ENCODE results near the gene UGT1A5.

UGT1A5 gene

GRCh38 chr2:233814056-233814835, 101.5 kb downstream of the UGT1A5 start:
- Mint-ChIP-seq H3K9me3 (ENCODE audit: low read depth) (no peaks in the 10 kb centered on the region), H3K4me3 (no peak overlapping the region), H3K36me3 (no peaks in the 10 kb centered on the region), H3K27me3 (peaks cover 3% of the 10 kb centered on the region), H3K4me1 (ENCODE audit: low read depth) (peaks cover 2% of the 10 kb centered on the region), H3K27ac (no peak overlapping the region)

GRCh38 chr2:233815861-233816260, 103.2 kb downstream of the UGT1A5 start:
- Mint-ChIP-seq H3K9me3 (ENCODE audit: low read depth) (no peaks in the 10 kb centered on the region), H3K4me1 (ENCODE audit: low read depth) (peaks cover 2% of the 10 kb centered on the region), H3K36me3 (no peaks in the 10 kb centered on the region), H3K27me3 (peaks cover 2% of the 10 kb centered on the region), H3K4me3 (no peak overlapping the region), H3K27ac (no peak overlapping the region)

GRCh38 chr2:233816334-233816733, 103.6 kb downstream of the UGT1A5 start:
- peaks cover 2% of the 10 kb centered on the region for H3K4me1 Mint-ChIP-seq (ENCODE audit: low read depth)
- H3K27ac Mint-ChIP-seq, result no peak overlapping the region
- no peaks in the 10 kb centered on the region for H3K9me3 Mint-ChIP-seq (ENCODE audit: low read depth)
- no peak overlapping the region for H3K4me3 Mint-ChIP-seq
- H3K27me3 Mint-ChIP-seq, result peaks cover 2% of the 10 kb centered on the region
- no peaks in the 10 kb centered on the region for H3K36me3 Mint-ChIP-seq

GRCh38 chr2:233816771-233817170, 104.1 kb downstream of the UGT1A5 start:
- Mint-ChIP-seq H3K4me3 (no peak overlapping the region), H3K36me3 (no peaks in the 10 kb centered on the region), H3K27ac (no peak overlapping the region), H3K27me3 (peaks cover 2% of the 10 kb centered on the region), H3K9me3 (ENCODE audit: low read depth) (no peaks in the 10 kb centered on the region), H3K4me1 (ENCODE audit: low read depth) (peaks cover 2% of the 10 kb centered on the region)

GRCh38 chr2:233817361-233817911, 104.7 kb downstream of the UGT1A5 start:
- H3K27me3 Mint-ChIP-seq, result peaks cover 2% of the 10 kb centered on the region
- peaks cover 2% of the 10 kb centered on the region for H3K4me1 Mint-ChIP-seq (ENCODE audit: low read depth)
- no peaks in the 10 kb centered on the region for H3K36me3 Mint-ChIP-seq
- no peak overlapping the region for H3K4me3 Mint-ChIP-seq
- H3K9me3 Mint-ChIP-seq (ENCODE audit: low read depth), result no peaks in the 10 kb centered on the region
- H3K27ac Mint-ChIP-seq, result no peak overlapping the region

- Mint-ChIP-seq H3K4me3 (no peak overlapping the region), H3K36me3 (no peaks in the 10 kb centered on the region), H3K9me3 (ENCODE audit: low read depth) (no peaks in the 10 kb centered on the region), H3K27me3 (peaks cover 2% of the 10 kb centered on the region), H3K4me1 (ENCODE audit: low read depth) (peaks cover 2% of the 10 kb centered on the region), H3K27ac (no peak overlapping the region)
Observed at GRCh38 chr2:233817995-233818638, 105.4 kb downstream of the UGT1A5 start.

- Mint-ChIP-seq H3K27me3 (peaks cover 2% of the 10 kb centered on the region), H3K27ac (no peak overlapping the region), H3K9me3 (ENCODE audit: low read depth) (no peaks in the 10 kb centered on the region), H3K36me3 (no peaks in the 10 kb centered on the region), H3K4me1 (ENCODE audit: low read depth) (peaks cover 2% of the 10 kb centered on the region), H3K4me3 (no peak overlapping the region)
Observed at GRCh38 chr2:233818639-233819621, 106.2 kb downstream of the UGT1A5 start.

GRCh38 chr2:233819884-233820773, 107.4 kb downstream of the UGT1A5 start:
- Mint-ChIP-seq H3K27ac (no peak overlapping the region), H3K4me3 (no peak overlapping the region), H3K27me3 (peaks cover 2% of the 10 kb centered on the region), H3K36me3 (no peaks in the 10 kb centered on the region), H3K9me3 (ENCODE audit: low read depth) (no peaks in the 10 kb centered on the region), H3K4me1 (ENCODE audit: low read depth) (peaks cover 2% of the 10 kb centered on the region)

GRCh38 chr2:233820774-233821105, 108.0 kb downstream of the UGT1A5 start:
- no peak overlapping the region for H3K4me3 Mint-ChIP-seq
- peaks cover 2% of the 10 kb centered on the region for H3K27me3 Mint-ChIP-seq
- no peaks in the 10 kb centered on the region for H3K36me3 Mint-ChIP-seq
- peaks cover 2% of the 10 kb centered on the region for H3K4me1 Mint-ChIP-seq (ENCODE audit: low read depth)
- no peaks in the 10 kb centered on the region for H3K9me3 Mint-ChIP-seq (ENCODE audit: low read depth)
- no peak overlapping the region for H3K27ac Mint-ChIP-seq

- Mint-ChIP-seq H3K27me3 (peaks cover 2% of the 10 kb centered on the region), H3K36me3 (no peaks in the 10 kb centered on the region), H3K27ac (no peak overlapping the region), H3K4me3 (no peak overlapping the region), H3K4me1 (ENCODE audit: low read depth) (peaks cover 2% of the 10 kb centered on the region), H3K9me3 (ENCODE audit: low read depth) (no peaks in the 10 kb centered on the region)
Observed at GRCh38 chr2:233821196-233821595, 108.5 kb downstream of the UGT1A5 start.

- H3K36me3 Mint-ChIP-seq, result no peaks in the 10 kb centered on the region
- peaks cover 2% of the 10 kb centered on the region for H3K27me3 Mint-ChIP-seq
- H3K9me3 Mint-ChIP-seq (ENCODE audit: low read depth), result no peaks in the 10 kb centered on the region
- no peak overlapping the region for H3K4me3 Mint-ChIP-seq
- no peak overlapping the region for H3K27ac Mint-ChIP-seq
- H3K4me1 Mint-ChIP-seq (ENCODE audit: low read depth), result peaks cover 2% of the 10 kb centered on the region
Observed at GRCh38 chr2:233821709-233822100, 109.0 kb downstream of the UGT1A5 start.

GRCh38 chr2:233822101-233822771, 109.5 kb downstream of the UGT1A5 start:
- H3K4me1 Mint-ChIP-seq (ENCODE audit: low read depth), result peaks cover under 1% of the 10 kb centered on the region
- H3K36me3 Mint-ChIP-seq, result no peaks in the 10 kb centered on the region
- no peak overlapping the region for H3K4me3 Mint-ChIP-seq
- no peak overlapping the region for H3K27ac Mint-ChIP-seq
- H3K27me3 Mint-ChIP-seq, result no peaks in the 10 kb centered on the region
- H3K9me3 Mint-ChIP-seq (ENCODE audit: low read depth), result no peaks in the 10 kb centered on the region

Measured in activated naive CD8-positive, alpha-beta T cell (primary cell).